Breast epithelium (tissue), 3 donors: ENCODE measurements around the gene MTRF1.

Source experiments
- CTCF ChIP-seq, 3 donors: fragments of 450-650 bp; IDR thresholded peaks; one replicate each; pipeline ENCODE4 v1.5.1; 2016 to 2017; ENCODE audit warnings: antibody characterized with exemption in 3 of 3, mild to moderate bottlenecking in 3 of 3, moderate library complexity in 3 of 3
- POLR2A ChIP-seq: fragments of 450-650 bp; IDR thresholded peaks from one replicate; pipeline ENCODE4 v1.6.1; 2016; ENCODE audit warnings: antibody characterized with exemption, mild to moderate bottlenecking, moderate library complexity
- POLR2AphosphoS5 ChIP-seq, 3 donors: sonication (generic); formaldehyde crosslinking; IDR thresholded peaks; one replicate each; pipeline ENCODE4 v1.6.1; 2017; ENCODE audit warnings: antibody characterized with exemption in 3 of 3

DNA sequence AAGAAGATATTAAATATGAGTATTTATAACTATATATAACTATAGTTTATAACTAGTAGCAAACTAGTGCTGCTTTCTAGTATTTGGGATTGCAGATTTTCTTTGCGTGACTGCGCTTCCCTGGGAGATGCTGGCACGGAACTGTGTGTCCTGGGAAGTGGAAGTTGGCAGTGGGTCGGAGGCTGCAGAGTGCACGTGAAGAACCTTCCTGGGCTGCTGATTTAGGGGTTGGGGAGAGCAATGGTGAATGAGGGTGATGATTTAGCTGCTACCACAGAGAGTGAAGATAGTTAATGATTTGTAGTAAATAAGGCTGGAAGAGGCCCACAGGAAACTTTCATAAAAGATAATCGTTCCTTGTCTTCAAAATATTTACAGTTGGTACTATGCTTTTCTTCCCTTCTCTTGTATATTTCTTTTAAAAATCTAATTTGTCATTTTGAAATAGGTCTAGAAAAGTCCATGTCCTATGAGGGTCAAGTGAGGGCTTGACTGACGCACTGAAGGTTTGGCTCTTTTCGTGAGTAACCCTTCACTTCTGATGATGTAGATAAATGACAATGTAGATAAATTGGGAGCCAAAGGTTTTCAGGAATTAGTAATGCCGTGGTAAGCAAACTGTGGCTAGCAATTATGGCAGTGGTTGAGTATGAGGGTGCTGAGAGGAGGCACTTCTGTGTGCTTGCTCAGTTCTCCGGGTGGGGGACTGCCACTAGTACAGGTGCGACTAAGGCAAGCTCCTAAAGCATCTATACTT is 44.7 kb upstream of the MTRF1 start:
- TF ChIP-seq CTCF (IDR thresholded peaks at IDR 0.05) (no peak), POLR2A (no peak), POLR2AphosphoS5 (IDR thresholded peaks at IDR 0.05) (no peak)
